HEK293 (cell line): Measurements from ENCODE around the gene PREX1.

Experiments
- KLF17 ChIP-seq: fragments of 450-650 bp; formaldehyde crosslinking; IDR thresholded peaks from 2 replicates; pipeline ENCODE4 v1.5.1; 2016; ENCODE audit warnings: missing biosample characterization, missing genetic modification characterization
- OVOL3 ChIP-seq: fragments of 450-650 bp; formaldehyde crosslinking; IDR thresholded peaks from 2 replicates; pipeline ENCODE4 v1.5.1; 2016; ENCODE audit warnings: missing biosample characterization, missing genetic modification characterization
- PBX3 ChIP-seq: sonication (generic); formaldehyde crosslinking; IDR thresholded peaks from 2 replicates; pipeline ENCODE4 v1.8.1; 2022; ENCODE audit warnings: mild to moderate bottlenecking, moderate library complexity, missing genetic modification reagents
- RBAK ChIP-seq: fragments of 450-650 bp; formaldehyde crosslinking; IDR thresholded peaks from 2 replicates; pipeline ENCODE4 v1.5.1; 2016; ENCODE audit warnings: missing biosample characterization, missing genetic modification characterization
- ZBTB10 ChIP-seq: fragments of 450-650 bp; formaldehyde crosslinking; IDR thresholded peaks from 2 replicates; pipeline ENCODE4 v1.5.1; 2016; ENCODE audit warnings: missing biosample characterization, missing genetic modification characterization
- ZBTB20 ChIP-seq: fragments of 450-650 bp; formaldehyde crosslinking; IDR thresholded peaks from 2 replicates; pipeline ENCODE4 v1.5.1; 2016; ENCODE audit warnings: missing biosample characterization, missing genetic modification characterization
- ZBTB49 ChIP-seq: fragments of 450-650 bp; formaldehyde crosslinking; IDR thresholded peaks from 2 replicates; pipeline ENCODE4 v1.5.1; 2016; ENCODE audit warnings: missing biosample characterization, missing genetic modification characterization, low read depth
- ZIC2 ChIP-seq: fragments of 450-650 bp; formaldehyde crosslinking; IDR thresholded peaks from 2 replicates; pipeline ENCODE4 v1.5.1; 2016; ENCODE audit warnings: missing biosample characterization, missing genetic modification characterization
- ZNF155 ChIP-seq: fragments of 450-650 bp; formaldehyde crosslinking; IDR thresholded peaks from 2 replicates; pipeline ENCODE4 v1.5.1; 2016; ENCODE audit warnings: missing biosample characterization, missing genetic modification characterization
- ZNF2 ChIP-seq: fragments of 450-650 bp; formaldehyde crosslinking; IDR thresholded peaks from 2 replicates; pipeline ENCODE4 v1.5.1; 2016; ENCODE audit warnings: missing biosample characterization, missing genetic modification characterization
- ZNF223 ChIP-seq: fragments of 450-650 bp; formaldehyde crosslinking; IDR thresholded peaks from 2 replicates; pipeline ENCODE4 v1.5.1; 2016; ENCODE audit warnings: missing biosample characterization, missing genetic modification characterization
- ZNF24 ChIP-seq: fragments of 450-650 bp; formaldehyde crosslinking; IDR thresholded peaks from 2 replicates; pipeline ENCODE4 v1.5.1; 2016; ENCODE audit warnings: missing biosample characterization, missing genetic modification characterization
- ZNF248 ChIP-seq: fragments of 450-650 bp; formaldehyde crosslinking; IDR thresholded peaks from 2 replicates; pipeline ENCODE4 v1.5.1; 2017; ENCODE audit warnings: missing biosample characterization, missing genetic modification characterization
- ZNF26 ChIP-seq: fragments of 450-650 bp; formaldehyde crosslinking; IDR thresholded peaks from 2 replicates; pipeline ENCODE4 v1.5.1; 2016; ENCODE audit warnings: missing biosample characterization, missing genetic modification characterization
- ZNF266 ChIP-seq: fragments of 450-650 bp; formaldehyde crosslinking; IDR thresholded peaks from 2 replicates; pipeline ENCODE4 v1.5.1; 2016; ENCODE audit warnings: missing biosample characterization, missing genetic modification characterization, low read depth
- ZNF280C ChIP-seq: fragments of 450-650 bp; formaldehyde crosslinking; IDR thresholded peaks from 2 replicates; pipeline ENCODE4 v1.5.1; 2016; ENCODE audit warnings: missing biosample characterization, missing genetic modification characterization
- ZNF311 ChIP-seq: fragments of 450-650 bp; formaldehyde crosslinking; IDR thresholded peaks from 2 replicates; pipeline ENCODE4 v1.5.1; 2017; ENCODE audit warnings: missing biosample characterization, missing genetic modification characterization, borderline replicate concordance
- ZNF366 ChIP-seq: fragments of 450-650 bp; formaldehyde crosslinking; conservative IDR thresholded peaks from 2 replicates; pipeline ENCODE4 v1.5.1; 2016; ENCODE audit warnings: missing biosample characterization, missing genetic modification characterization
- ZNF37A ChIP-seq: fragments of 450-650 bp; IDR thresholded peaks from 2 replicates; pipeline ENCODE4 v1.5.1; 2018; ENCODE audit warnings: missing biosample characterization, missing genetic modification characterization
- ZNF404 ChIP-seq: fragments of 450-650 bp; formaldehyde crosslinking; IDR thresholded peaks from 2 replicates; pipeline ENCODE4 v1.5.1; 2017; ENCODE audit warnings: missing biosample characterization, missing genetic modification characterization
- ZNF416 ChIP-seq: fragments of 450-650 bp; formaldehyde crosslinking; IDR thresholded peaks from 2 replicates; pipeline ENCODE4 v1.5.1; 2016; ENCODE audit warnings: missing biosample characterization, missing genetic modification characterization
- ZNF501 ChIP-seq: fragments of 450-650 bp; formaldehyde crosslinking; IDR thresholded peaks from 2 replicates; pipeline ENCODE4 v1.5.1; 2016; ENCODE audit warnings: missing biosample characterization, missing genetic modification characterization
- ZNF530 ChIP-seq: fragments of 450-650 bp; formaldehyde crosslinking; IDR thresholded peaks from 2 replicates; pipeline ENCODE4 v1.5.1; 2016; ENCODE audit warnings: low read depth, missing biosample characterization, missing genetic modification characterization
- ZNF558 ChIP-seq: fragments of 450-650 bp; formaldehyde crosslinking; IDR thresholded peaks from 2 replicates; pipeline ENCODE4 v1.5.1; 2016; ENCODE audit warnings: missing biosample characterization, missing genetic modification characterization
- ZNF658 ChIP-seq: fragments of 450-650 bp; formaldehyde crosslinking; IDR thresholded peaks from 2 replicates; pipeline ENCODE4; 2016; ENCODE audit warnings: missing biosample characterization, missing genetic modification characterization
- ZNF660 ChIP-seq: fragments of 450-650 bp; IDR thresholded peaks from 2 replicates; pipeline ENCODE4 v1.5.1; 2018; ENCODE audit warnings: missing biosample characterization, mild to moderate bottlenecking, missing genetic modification characterization
- ZNF664 ChIP-seq: fragments of 450-650 bp; formaldehyde crosslinking; IDR thresholded peaks from 2 replicates; pipeline ENCODE4 v1.5.1; 2016; ENCODE audit warnings: missing biosample characterization, missing genetic modification characterization
- ZNF707 ChIP-seq: fragments of 450-650 bp; formaldehyde crosslinking; IDR thresholded peaks from 2 replicates; pipeline ENCODE4 v1.5.1; 2016; ENCODE audit warnings: missing biosample characterization, missing genetic modification characterization
- ZNF768 ChIP-seq: fragments of 450-650 bp; formaldehyde crosslinking; IDR thresholded peaks from 2 replicates; pipeline ENCODE4 v1.5.1; 2018; ENCODE audit warnings: missing biosample characterization, mild to moderate bottlenecking, missing genetic modification characterization
- ZNF776 ChIP-seq: fragments of 450-650 bp; formaldehyde crosslinking; IDR thresholded peaks from 2 replicates; pipeline ENCODE4 v1.5.0; 2017; ENCODE audit warnings: missing biosample characterization, missing genetic modification characterization, borderline replicate concordance
- ZNF837 ChIP-seq: fragments of 450-650 bp; formaldehyde crosslinking; IDR thresholded peaks from 2 replicates; pipeline ENCODE4 v1.5.1; 2016; ENCODE audit warnings: missing biosample characterization, missing genetic modification characterization

The PREX1 gene

GRCh38 chr20:48697845-48698491 lies 129.8 kb downstream of the PREX1 start (continued):
- TF ChIP-seq ZIC2 = peak; percentile 33
- TF ChIP-seq ZNF155 (tag by site-specific recombination) = no peak
- TF ChIP-seq ZNF280C = no peak
- TF ChIP-seq ZNF24 = no peak
- no peak for TF ChIP-seq ZNF404 (tag by site-specific recombination)
- no peak for TF ChIP-seq ZNF26 (tag by site-specific recombination)
- no peak for TF ChIP-seq ZNF501
- no peak for TF ChIP-seq ZNF311 (tag by site-specific recombination)
- TF ChIP-seq ZNF707 = no peak
- no peak for TF ChIP-seq ZNF266 (tag by site-specific recombination)
- TF ChIP-seq ZNF37A (tag by site-specific recombination) = no peak
- peak; percentile 79; the same call in 1 of the 2 replicates for TF ChIP-seq ZNF223
- no peak for TF ChIP-seq ZNF776 (tag by site-specific recombination)
- no peak for TF ChIP-seq ZNF837 (tag by site-specific recombination)
- no peak for TF ChIP-seq ZBTB20 (tag by site-specific recombination)
- TF ChIP-seq ZNF664 (tag by site-specific recombination) = no peak
- TF ChIP-seq ZNF248 (tag by site-specific recombination) = no peak
- TF ChIP-seq ZNF658 (tag by site-specific recombination) = no peak
- TF ChIP-seq ZNF768 (tag by site-specific recombination) = no peak
- TF ChIP-seq KLF17 (tag by site-specific recombination) = no peak
- no peak for TF ChIP-seq ZNF416
- no peak for TF ChIP-seq OVOL3 (tag by site-specific recombination)
- no peak for TF ChIP-seq RBAK (tag by site-specific recombination)
- TF ChIP-seq ZNF660 (tag by site-specific recombination) = no peak
- no peak for TF ChIP-seq ZBTB49 (tag by site-specific recombination)
- TF ChIP-seq ZNF366 (tag by site-specific recombination) = no peak
- TF ChIP-seq ZNF558 = no peak
- no peak for TF ChIP-seq PBX3 (CRISPR knock-in tag)
- no peak for TF ChIP-seq ZBTB10 (tag by site-specific recombination)
- no peak for TF ChIP-seq ZNF2 (tag by site-specific recombination)
- 0 out of 2 replicates have a peak, but pooled peaks have one; percentile 13 for TF ChIP-seq ZNF530
